OCI-LY1 (cell line): Measurements from ENCODE around the gene HHEX.

Source experiments
- CTCF ChIP-seq: fragments of 200-600 bp; sonication (generic), shearing (Covaris generic); IDR thresholded peaks from 2 replicates; pipeline ENCODE4 v1.5.1; 2017; ENCODE audit warnings: mild to moderate bottlenecking, antibody characterized with exemption, low read length, moderate library complexity, mixed read lengths
- EZH2 ChIP-seq: fragments of 200-600 bp; sonication (generic), shearing (Covaris generic); IDR thresholded peaks from 2 replicates; pipeline ENCODE4 v1.8.0; 2017; ENCODE audit warnings: borderline replicate concordance, mixed run types, mild to moderate bottlenecking, antibody characterized with exemption, low read length, moderate library complexity, mixed read lengths

- TF ChIP-seq EZH2, result no peak
- TF ChIP-seq CTCF, result no peak
Measured at GRCh38 chr10:92692697-92693533, 3.2 kb downstream of the HHEX start.
